Neural cell (in vitro differentiated cells): Measurements from ENCODE around the gene TOPORS. TPM values are rescaled to one million over a fixed set of nuclear protein-coding genes. Genes with fewer than 3 reads are reported as not detected.

Experiments
- H2AFZ ChIP-seq: fragments of 200-600, 300-800 bp; sonication (generic), shearing (Covaris generic); 2 replicates; pipeline ENCODE4 v1.6.0; 2014; ENCODE audit warnings: low read depth, mild to moderate bottlenecking, antibody characterized with exemption, low read length, moderate library complexity
- H3F3A ChIP-seq: fragments of 200-600 bp; shearing (Covaris generic); 2 replicates; pipeline ENCODE4 v1.6.1; 2016; ENCODE audit warnings: mild to moderate bottlenecking, moderate library complexity, mixed read lengths, antibody characterized with exemption, low read length; ENCODE audit not compliant: insufficient read depth, poor library complexity, severe bottlenecking
- H3K27ac ChIP-seq: fragments of 200-600, 300-800 bp; sonication (generic), shearing (Covaris generic); 2 replicates; pipeline ENCODE4 v1.5.1; 2014; ENCODE audit warnings: mild to moderate bottlenecking, low read length, moderate library complexity
- H3K27me3 ChIP-seq: fragments of 300-800, 200-600 bp; sonication (generic), shearing (Covaris generic); 2 replicates; pipeline ENCODE4 v1.6.0; 2014; ENCODE audit warnings: mild to moderate bottlenecking, low read depth, low read length, moderate library complexity; ENCODE audit not compliant: insufficient read depth
- H3K36me3 ChIP-seq: fragments of 300-800, 200-600 bp; sonication (generic), shearing (Covaris generic); 2 replicates; pipeline ENCODE4 v1.5.1; 2014; ENCODE audit warnings: mild to moderate bottlenecking, antibody characterized with exemption, low read length, moderate library complexity; ENCODE audit not compliant: insufficient read depth
- H3K4me2 ChIP-seq: fragments of 300-800, 200-600 bp; sonication (generic), shearing (Covaris generic); 2 replicates; pipeline ENCODE4 v1.6.0; 2014; ENCODE audit warnings: mild to moderate bottlenecking, low read length
- H3K4me3 ChIP-seq: fragments of 300-800, 200-600 bp; sonication (generic), shearing (Covaris generic); 2 replicates; pipeline ENCODE4 v1.5.1; 2014; ENCODE audit warnings: mild to moderate bottlenecking, low read length, moderate library complexity
- H3K79me2 ChIP-seq: fragments of 200-600 bp; shearing (Covaris generic); replicated peaks from 2 replicates; pipeline ENCODE4 v1.6.0; 2014; ENCODE audit warnings: mild to moderate bottlenecking, low read length, moderate library complexity; ENCODE audit not compliant: insufficient read depth
- H3K9ac ChIP-seq: fragments of 300-800, 200-600 bp; sonication (generic), shearing (Covaris generic); 2 replicates; pipeline ENCODE4 v1.6.1; 2016; ENCODE audit warnings: mild to moderate bottlenecking, low read length, mixed read lengths
- H3K9me2 ChIP-seq: fragments of 200-600 bp; shearing (Covaris generic); 2 replicates; pipeline ENCODE4 v1.6.1; 2016; ENCODE audit warnings: mild to moderate bottlenecking, low read length, mixed read lengths; ENCODE audit not compliant: insufficient read depth
- H3K9me3 ChIP-seq: fragments of 200-600, 300-800 bp; sonication (generic), shearing (Covaris generic); 2 replicates; pipeline ENCODE4 v1.6.1; 2016; ENCODE audit warnings: mild to moderate bottlenecking, mixed run types, low read length, moderate library complexity, mixed read lengths
- H4K20me1 ChIP-seq: fragments of 200-600 bp; shearing (Covaris generic); 2 replicates; pipeline ENCODE4 v1.6.1; 2016; ENCODE audit warnings: mild to moderate bottlenecking, mixed run types; ENCODE audit not compliant: insufficient read depth
- CTCF ChIP-seq: fragments of 450-650 bp; IDR thresholded peaks from 2 replicates; pipeline ENCODE4 v1.5.1; 2014; ENCODE audit warnings: antibody characterized with exemption, mild to moderate bottlenecking, moderate library complexity; ENCODE audit not compliant: poor library complexity, severe bottlenecking
- EP300 ChIP-seq: fragments of 450-650 bp; conservative IDR thresholded peaks from 2 replicates; pipeline ENCODE4 v1.6.1; 2014; ENCODE audit warnings: antibody characterized with exemption, mild to moderate bottlenecking, moderate library complexity; ENCODE audit not compliant: poor library complexity, severe bottlenecking
- EZH2 ChIP-seq: fragments of 200-600, 300-800 bp; shearing (Covaris generic), sonication (generic); IDR thresholded peaks from 2 replicates; pipeline ENCODE4 v1.6.1; 2014; ENCODE audit warnings: antibody characterized with exemption, low read length, borderline replicate concordance, mild to moderate bottlenecking; ENCODE audit not compliant: insufficient read depth, poor library complexity, severe bottlenecking
- MXI1 ChIP-seq: fragments of 450-650 bp; conservative IDR thresholded peaks from 2 replicates; pipeline ENCODE4 v1.6.1; 2014; ENCODE audit warnings: antibody characterized with exemption, mild to moderate bottlenecking; ENCODE audit not compliant: poor library complexity, severe bottlenecking
- POLR2AphosphoS5 ChIP-seq: IDR thresholded peaks from 2 replicates; pipeline ENCODE4 v1.6.1; 2012
- RAD21 ChIP-seq: fragments of 450-650 bp; conservative IDR thresholded peaks from 2 replicates; pipeline ENCODE4 v1.6.1; 2014; ENCODE audit warnings: antibody characterized with exemption, mild to moderate bottlenecking, moderate library complexity
- REST ChIP-seq: IDR thresholded peaks from 2 replicates; pipeline ENCODE4 v1.6.1; 2012; ENCODE audit warnings: borderline replicate concordance
- SMC3 ChIP-seq: fragments of 450-650 bp; conservative IDR thresholded peaks from 2 replicates; pipeline ENCODE4 v1.6.1; 2014; ENCODE audit warnings: antibody characterized with exemption, mild to moderate bottlenecking, moderate library complexity; ENCODE audit not compliant: poor library complexity
- TAF1 ChIP-seq: IDR thresholded peaks from 2 replicates; pipeline ENCODE4 v1.6.1; 2012; ENCODE audit warnings: low read depth
- polyA plus RNA-seq: library from polyadenylated mRNA; depleted of rRNA; stranded (reverse); fragments of >200 nt; gene quantifications from 2 replicates; pipeline ENCODE4 v1.2.3, GENCODE V29; 2014

The TOPORS gene
- polyA plus RNA-seq, 1 donor from 2014 or later: 18.0 TPM

GRCh38 chr9:32545884-32546283, 6.5 kb downstream of the TOPORS start:
- Histone ChIP-seq H3K36me3 (peaks cover 13% of the 10 kb centered on the region), H3F3A (no peaks in the 10 kb centered on the region), H2AFZ (no peak overlapping the region), H3K4me2 (no peak overlapping the region), H3K27me3 (no peaks in the 10 kb centered on the region), H3K9ac (no peak overlapping the region), H3K4me3 (no peak overlapping the region), H4K20me1 (no peaks in the 10 kb centered on the region), H3K9me2 (no peaks in the 10 kb centered on the region), H3K27ac (no peak overlapping the region), H3K79me2 (peaks cover 71% of the 10 kb centered on the region), H3K9me3 (no peaks in the 10 kb centered on the region)
- no peak for TF ChIP-seq MXI1
- TF ChIP-seq REST: no peak
- no peak for TF ChIP-seq POLR2AphosphoS5
- TF ChIP-seq EZH2: no peak
- TF ChIP-seq RAD21: no peak
- no peak for TF ChIP-seq CTCF
- TF ChIP-seq TAF1: no peak
- no peak for TF ChIP-seq SMC3

GRCh38 chr9:32543047-32543446, 9.3 kb downstream of the TOPORS start:
- Histone ChIP-seq H3K4me2 (no peak overlapping the region), H3K79me2 (peaks cover 54% of the 10 kb centered on the region), H3K4me3 (no peak overlapping the region), H3K9me3 (no peaks in the 10 kb centered on the region), H3K27me3 (no peaks in the 10 kb centered on the region), H4K20me1 (no peaks in the 10 kb centered on the region), H3K36me3 (peaks cover 13% of the 10 kb centered on the region), H3F3A (no peaks in the 10 kb centered on the region), H3K27ac (no peak overlapping the region), H3K9ac (no peak overlapping the region), H3K9me2 (no peaks in the 10 kb centered on the region), H2AFZ (no peak overlapping the region)
- TF ChIP-seq POLR2AphosphoS5 (no peak), RAD21 (no peak), EZH2 (no peak), TAF1 (no peak), REST (no peak), SMC3 (no peak), CTCF (no peak), EP300 (no peak), MXI1 (no peak)
